DND-41 (cell line): ENCODE data around the gene AVP.

Source experiments
- ATAC-seq: fragments of 200-7000 bp; cut with Tn5 transposase; 3 replicates; pipeline ENCODE4 v1.9.1; 2021; ENCODE audit warnings: low read depth; ENCODE audit not compliant: insufficient read depth
- DNase-seq: peaks from one replicate; pipeline ENCODE4 v3.0.0-alpha.2; 2020
- H2AFZ ChIP-seq: 2 replicates; pipeline ENCODE4 v1.6.0; 2012; ENCODE audit warnings: low read depth, low read length
- H3K27ac ChIP-seq: 2 replicates; pipeline ENCODE4 v1.5.1; 2012; ENCODE audit warnings: low read length, inconsistent platforms
- H3K27me3 ChIP-seq: fragments of 200-600 bp; sonication (generic); 2 replicates; pipeline ENCODE4 v1.6.0; 2012; ENCODE audit warnings: low read length, mild to moderate bottlenecking, inconsistent platforms; ENCODE audit not compliant: insufficient read depth, poor library complexity
- H3K36me3 ChIP-seq: 2 replicates; pipeline ENCODE4 v1.5.1; 2012; ENCODE audit warnings: low read length, inconsistent platforms; ENCODE audit not compliant: insufficient read depth
- H3K4me1 ChIP-seq: 2 replicates; pipeline ENCODE4 v1.5.1; 2012; ENCODE audit warnings: mild to moderate bottlenecking, low read length; ENCODE audit not compliant: insufficient read depth
- H3K4me2 ChIP-seq: 2 replicates; pipeline ENCODE4 v1.6.0; 2012; ENCODE audit warnings: mild to moderate bottlenecking, moderate library complexity, low read length, inconsistent platforms; ENCODE audit not compliant: insufficient read depth
- H3K4me3 ChIP-seq, 2 experiments: fragments of 200-600 bp in 1 of 2; shearing (Covaris generic) in 1 of 2; 2 replicates each; pipeline ENCODE4 v1.5.1; 2012 to 2016; ENCODE audit warnings: inconsistent platforms in 2 of 2, low read length in 2 of 2, mild to moderate bottlenecking in 2 of 2, low read depth in 1 of 2, moderate library complexity in 1 of 2
- H3K79me2 ChIP-seq: 2 replicates; pipeline ENCODE4 v1.6.0; 2012; ENCODE audit warnings: low read length, inconsistent platforms; ENCODE audit not compliant: insufficient read depth
- H3K9ac ChIP-seq: 2 replicates; pipeline ENCODE4 v1.6.0; 2012; ENCODE audit warnings: low read depth, mild to moderate bottlenecking, inconsistent platforms, low read length, moderate library complexity
- H3K9me3 ChIP-seq: 2 replicates; pipeline ENCODE4 v1.5.1; 2012; ENCODE audit warnings: low read length, moderate library complexity, mild to moderate bottlenecking, inconsistent platforms; ENCODE audit not compliant: insufficient read depth, severe bottlenecking
- H4K20me1 ChIP-seq: 2 replicates; pipeline ENCODE4 v1.6.0; 2012; ENCODE audit warnings: low read length; ENCODE audit not compliant: insufficient read depth
- EZH2 ChIP-seq: IDR thresholded peaks from 3 replicates; pipeline ENCODE4 v1.6.1; 2012; ENCODE audit warnings: borderline replicate concordance, low read depth, mild to moderate bottlenecking, moderate library complexity, low read length, inconsistent platforms; ENCODE audit not compliant: severe bottlenecking
- TF ChIP-seq, protein P1 (sequence below): IDR thresholded peaks from 2 replicates; pipeline ENCODE4 v1.5.1; 2012; ENCODE audit warnings: borderline replicate concordance, low read length, moderate library complexity, mild to moderate bottlenecking; ENCODE audit not compliant: poor library complexity, severe bottlenecking; ENCODE audit errors: extremely low read depth

The AVP gene

GRCh38 chr20:3071266-3071609 lies 13.3 kb downstream of the AVP start:
- TF ChIP-seq, protein P1, sequence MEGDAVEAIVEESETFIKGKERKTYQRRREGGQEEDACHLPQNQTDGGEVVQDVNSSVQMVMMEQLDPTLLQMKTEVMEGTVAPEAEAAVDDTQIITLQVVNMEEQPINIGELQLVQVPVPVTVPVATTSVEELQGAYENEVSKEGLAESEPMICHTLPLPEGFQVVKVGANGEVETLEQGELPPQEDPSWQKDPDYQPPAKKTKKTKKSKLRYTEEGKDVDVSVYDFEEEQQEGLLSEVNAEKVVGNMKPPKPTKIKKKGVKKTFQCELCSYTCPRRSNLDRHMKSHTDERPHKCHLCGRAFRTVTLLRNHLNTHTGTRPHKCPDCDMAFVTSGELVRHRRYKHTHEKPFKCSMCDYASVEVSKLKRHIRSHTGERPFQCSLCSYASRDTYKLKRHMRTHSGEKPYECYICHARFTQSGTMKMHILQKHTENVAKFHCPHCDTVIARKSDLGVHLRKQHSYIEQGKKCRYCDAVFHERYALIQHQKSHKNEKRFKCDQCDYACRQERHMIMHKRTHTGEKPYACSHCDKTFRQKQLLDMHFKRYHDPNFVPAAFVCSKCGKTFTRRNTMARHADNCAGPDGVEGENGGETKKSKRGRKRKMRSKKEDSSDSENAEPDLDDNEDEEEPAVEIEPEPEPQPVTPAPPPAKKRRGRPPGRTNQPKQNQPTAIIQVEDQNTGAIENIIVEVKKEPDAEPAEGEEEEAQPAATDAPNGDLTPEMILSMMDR: no peak
- no peak for TF ChIP-seq EZH2
- no peaks in the 10 kb centered on the region for H3K79me2 ChIP-seq
- no peaks in the 10 kb centered on the region for H3K27me3 ChIP-seq
- H3K9me3 ChIP-seq: no peaks in the 10 kb centered on the region
- H3K9ac ChIP-seq: no peak overlapping the region
- no peak overlapping the region for H2AFZ ChIP-seq
- H3K27ac ChIP-seq: no peak overlapping the region
- H3K36me3 ChIP-seq: no peaks in the 10 kb centered on the region
- H3K4me1 ChIP-seq: no peaks in the 10 kb centered on the region
- no peaks in the 10 kb centered on the region for H4K20me1 ChIP-seq
- H3K4me2 ChIP-seq: no peak overlapping the region
- no peak overlapping the region for H3K4me3 ChIP-seq
- DNase-seq: no peak
- ATAC-seq: no peak

- H3K4me1 ChIP-seq: no peaks in the 10 kb centered on the region
- no peak overlapping the region for H3K4me2 ChIP-seq
- H3K9ac ChIP-seq: no peak overlapping the region
- H3K4me3 ChIP-seq: no peak overlapping the region
- no peaks in the 10 kb centered on the region for H3K9me3 ChIP-seq
- no peaks in the 10 kb centered on the region for H3K79me2 ChIP-seq
- no peaks in the 10 kb centered on the region for H3K36me3 ChIP-seq
- H4K20me1 ChIP-seq: no peaks in the 10 kb centered on the region
- DNase-seq (no peak), ATAC-seq (no peak)
- H3K27me3 ChIP-seq: no peaks in the 10 kb centered on the region
- TF ChIP-seq, protein P1: no peak
- no peak for TF ChIP-seq EZH2
- H2AFZ ChIP-seq: no peak overlapping the region
- no peak overlapping the region for H3K27ac ChIP-seq
Observed at GRCh38 chr20:3070725-3071124, 13.8 kb downstream of the AVP start.

DNA sequence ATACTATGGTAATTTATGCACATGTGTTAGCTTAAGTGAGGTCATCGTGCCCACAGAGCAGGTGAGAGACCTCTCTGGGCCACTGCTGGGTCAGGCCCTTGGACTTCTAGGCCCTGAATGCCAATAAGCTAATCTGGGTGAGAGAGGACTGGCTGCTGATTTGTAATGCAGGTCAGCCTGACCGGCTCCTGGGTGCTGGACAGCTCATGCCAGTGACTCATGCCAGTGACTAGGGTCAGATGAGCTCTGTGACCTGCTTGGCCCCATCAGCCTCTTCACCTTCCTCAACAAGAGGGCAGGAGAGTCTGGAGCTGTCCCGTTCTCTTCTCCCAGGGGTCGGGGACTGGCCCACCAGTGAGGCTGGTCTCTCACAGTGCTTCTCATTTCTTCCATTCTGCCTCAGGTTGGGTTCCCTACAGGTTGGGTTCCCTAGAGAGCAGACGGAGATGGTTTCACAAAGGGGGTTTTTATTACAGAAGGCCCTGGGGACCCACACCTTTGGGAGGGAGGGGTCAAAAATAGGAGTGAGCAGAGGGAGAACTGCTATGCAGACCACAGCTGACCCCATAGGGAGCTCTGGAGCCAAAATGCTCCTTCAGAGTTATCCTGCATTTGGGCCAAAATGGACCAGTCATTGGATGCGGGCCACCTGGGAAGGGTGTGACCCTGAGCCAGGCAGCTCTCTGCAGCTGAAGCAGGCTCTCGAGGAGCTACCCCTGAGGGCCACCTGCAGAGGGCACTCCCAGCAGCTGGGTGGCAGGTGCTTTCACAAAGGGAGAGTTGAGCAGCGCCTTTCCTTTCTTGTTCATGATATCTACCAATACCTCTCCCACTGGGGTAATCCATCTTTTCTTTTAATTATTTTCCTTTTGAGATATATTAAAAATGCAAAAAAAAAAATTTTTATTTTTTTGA lies 15.3 kb downstream of the AVP start:
- DNase-seq: no peak
- Histone ChIP-seq H3K9ac (no peak overlapping the region), H4K20me1 (no peaks in the 10 kb centered on the region), H3K9me3 (no peaks in the 10 kb centered on the region), H2AFZ (no peak overlapping the region), H3K27me3 (no peaks in the 10 kb centered on the region), H3K79me2 (no peaks in the 10 kb centered on the region), H3K4me2 (no peak overlapping the region), H3K27ac (no peak overlapping the region), H3K36me3 (no peaks in the 10 kb centered on the region), H3K4me1 (no peaks in the 10 kb centered on the region), H3K4me3 (no peak overlapping the region)
- no peak for TF ChIP-seq EZH2
- TF ChIP-seq, protein P1: peak; percentile 49
- ATAC-seq: 0 out of 3 replicates have a peak, but pooled peaks have one; percentile 57
